GM06990 (cell line): ENCODE results near the gene TMEM123.

Experiments
- DNase-seq: peaks from one replicate; pipeline ENCODE4 v3.0.0-alpha.2; 2011; ENCODE audit not compliant: insufficient read length; ENCODE audit errors: extremely low read depth
- H3K27me3 ChIP-seq: replicated peaks from 2 replicates; pipeline ENCODE4 v1.6.0; 2011; ENCODE audit warnings: low read length; ENCODE audit not compliant: control insufficient read depth, insufficient read depth
- H3K36me3 ChIP-seq: 2 replicates; pipeline ENCODE4 v1.5.1; 2011; ENCODE audit warnings: low read length; ENCODE audit not compliant: control insufficient read depth, insufficient read depth
- H3K4me3 ChIP-seq: replicated peaks from 2 replicates; pipeline ENCODE4 v1.5.1; 2011; ENCODE audit warnings: low read depth, mild to moderate bottlenecking, control low read depth, low read length
- CTCF ChIP-seq: IDR thresholded peaks from 2 replicates; pipeline ENCODE4 v1.5.1; 2011; ENCODE audit warnings: low read length, control low read depth, mild to moderate bottlenecking, inconsistent platforms; ENCODE audit not compliant: insufficient read depth, poor library complexity, severe bottlenecking

Gene TMEM123

GRCh38 chr11:102488208-102488607 lies 35.6 kb upstream of the TMEM123 start:
- DNase-seq: no peak
- Histone ChIP-seq H3K27me3 (no peaks in the 10 kb centered on the region), H3K36me3 (no peaks in the 10 kb centered on the region), H3K4me3 (no peak overlapping the region)
- no peak for TF ChIP-seq CTCF

- Histone ChIP-seq H3K36me3 (no peaks in the 10 kb centered on the region), H3K4me3 (no peak overlapping the region), H3K27me3 (no peaks in the 10 kb centered on the region)
- no peak for DNase-seq
- TF ChIP-seq CTCF: no peak
Observed at GRCh38 chr11:102487214-102487613, 34.6 kb upstream of the TMEM123 start.

- no peak for DNase-seq
- Histone ChIP-seq H3K4me3 (no peak overlapping the region), H3K27me3 (no peaks in the 10 kb centered on the region), H3K36me3 (no peaks in the 10 kb centered on the region)
- no peak for TF ChIP-seq CTCF
Observed at GRCh38 chr11:102486584-102486983, 34.0 kb upstream of the TMEM123 start.

GRCh38 chr11:102485095-102485722 lies 32.6 kb upstream of the TMEM123 start:
- no peak for TF ChIP-seq CTCF
- no peaks in the 10 kb centered on the region for H3K27me3 ChIP-seq
- H3K4me3 ChIP-seq: no peak overlapping the region
- no peaks in the 10 kb centered on the region for H3K36me3 ChIP-seq
- DNase-seq: no peak

- Histone ChIP-seq H3K36me3 (no peaks in the 10 kb centered on the region), H3K4me3 (no peak overlapping the region), H3K27me3 (no peaks in the 10 kb centered on the region)
- no peak for TF ChIP-seq CTCF
- no peak for DNase-seq
Observed at GRCh38 chr11:102482433-102482832, 29.9 kb upstream of the TMEM123 start.

- H3K27me3 ChIP-seq: no peaks in the 10 kb centered on the region
- H3K4me3 ChIP-seq: no peak overlapping the region
- DNase-seq: no peak
- no peaks in the 10 kb centered on the region for H3K36me3 ChIP-seq
- no peak for TF ChIP-seq CTCF
Observed at GRCh38 chr11:102479733-102480132, 27.2 kb upstream of the TMEM123 start.
